GM12878 (cell line): Measurements from ENCODE around the gene MYO3B. TPM values are rescaled to one million over a fixed set of nuclear protein-coding genes. Genes with fewer than 3 reads are reported as not detected.

Source experiments
- ATAC-seq: fragments of 200-7000 bp; cut with Tn5 transposase; 3 replicates; pipeline ENCODE4 v1.9.1; 2020; ENCODE audit warnings: mild to moderate bottlenecking, moderate library complexity
- BruUV-seq: library from RNA; stranded (reverse); fragments of 400-500 nt; replicated peaks from 2 replicates; lab custom pipeline; 2021; lab: Mats Ljungman, UMichigan
- CTCF ChIA-PET: fragments of 300-600 bp; sonication (Branson Sonifier 250); formaldehyde crosslinking; extraction: SDS; loops from one replicate; lab custom pipeline; 2021; ENCODE audit warnings: inconsistent platforms; lab: Yijun Ruan, JAX
- POLR2A ChIA-PET: fragments of 350-600 bp; formaldehyde crosslinking; extraction: SDS; loops from one replicate; lab custom pipeline; 2021; ENCODE audit warnings: inconsistent platforms; lab: Charles Lee
- RAD21 ChIA-PET: fragments of 300-600 bp; sonication (Branson Sonifier 250); formaldehyde crosslinking; loops from one replicate; lab custom pipeline; 2023; ENCODE audit warnings: antibody characterized with exemption; ENCODE audit not compliant: unreplicated experiment; lab: Charles Lee
- SMC1A ChIA-PET: fragments of 300-600 bp; sonication (Branson Sonifier 250); formaldehyde crosslinking; loops from one replicate; lab custom pipeline; 2023; ENCODE audit not compliant: unreplicated experiment, uncharacterized antibody; lab: Charles Lee
- DNase-seq: peaks from one replicate; pipeline ENCODE4 v3.0.0-alpha.2; 2011; ENCODE audit warnings: low read depth, low spot score
- FAIRE-seq: peaks from 3 replicates; lab custom pipeline; 2011; peaks lifted over from hg19 to GRCh38; lab: Jason Lieb, UNC
- H2AFZ ChIP-seq: 2 replicates; pipeline ENCODE4 v1.6.0; 2011; ENCODE audit warnings: low read depth, low read length, control low read depth; ENCODE audit not compliant: control insufficient read depth
- H3K27ac ChIP-seq: 2 replicates; pipeline ENCODE4 v1.5.1; 2011; ENCODE audit warnings: control low read depth; ENCODE audit not compliant: control insufficient read depth, insufficient read depth
- H3K27me3 ChIP-seq, 2 experiments: replicated peaks in 1 of 2; 2 replicates each; pipeline versions ENCODE4 v1.6.0 to v1.6.1; 2011; ENCODE audit warnings: low read length in 1 of 2; ENCODE audit not compliant: control insufficient read depth in 2 of 2, insufficient read depth in 2 of 2
- H3K36me3 ChIP-seq, 2 experiments: 2 replicates each; pipeline ENCODE4 v1.5.1; 2011; ENCODE audit warnings: low read length in 1 of 2; ENCODE audit not compliant: control insufficient read depth in 2 of 2, insufficient read depth in 2 of 2
- H3K4me1 ChIP-seq: 2 replicates; pipeline ENCODE4 v1.6.1; 2011; ENCODE audit warnings: mild to moderate bottlenecking, low read length, moderate library complexity, mixed read lengths; ENCODE audit not compliant: control insufficient read depth, insufficient read depth
- H3K4me2 ChIP-seq: 2 replicates; pipeline ENCODE4 v1.6.0; 2011; ENCODE audit warnings: control low read depth; ENCODE audit not compliant: control insufficient read depth, insufficient read depth
- H3K4me3 ChIP-seq: fragments of 200-600 bp; sonication (generic); 2 replicates; pipeline ENCODE4 v1.5.1; 2016
- H3K79me2 ChIP-seq: 2 replicates; pipeline ENCODE4 v1.6.0; 2011; ENCODE audit warnings: low read length; ENCODE audit not compliant: control insufficient read depth, insufficient read depth
- H3K9ac ChIP-seq: 2 replicates; pipeline ENCODE4 v1.8.0; 2011; ENCODE audit warnings: low read length, control low read depth, mixed read lengths; ENCODE audit not compliant: control insufficient read depth, insufficient read depth
- H3K9me3 ChIP-seq: replicated peaks from 3 replicates; pipeline ENCODE4 v1.5.1; 2011; ENCODE audit warnings: mild to moderate bottlenecking, low read length; ENCODE audit not compliant: control insufficient read depth, insufficient read depth
- H4K20me1 ChIP-seq: 2 replicates; pipeline ENCODE4 v1.6.0; 2011; ENCODE audit not compliant: control insufficient read depth, insufficient read depth
- BMI1 ChIP-seq: fragments of 450-650 bp; IDR thresholded peaks from 2 replicates; pipeline ENCODE4 v1.6.1; 2016; ENCODE audit warnings: mild to moderate bottlenecking, moderate library complexity, borderline replicate concordance
- CHD4 ChIP-seq: fragments of 200-600 bp; sonication (generic); IDR thresholded peaks from 2 replicates; pipeline ENCODE4 v1.6.1; 2016; ENCODE audit warnings: mild to moderate bottlenecking
- FOXK2 ChIP-seq: fragments of 450-650 bp; IDR thresholded peaks from 2 replicates; pipeline ENCODE4 v1.6.1; 2017; ENCODE audit warnings: mild to moderate bottlenecking, moderate library complexity
- MYB ChIP-seq: fragments of 150-350 bp; IDR thresholded peaks from 2 replicates; pipeline ENCODE4 v1.6.1; 2014; ENCODE audit warnings: mild to moderate bottlenecking, low read depth, low read length, borderline replicate concordance
- SP1 ChIP-seq: IDR thresholded peaks from one replicate; pipeline ENCODE4 v1.6.1; 2011; ENCODE audit warnings: low read depth, low read length
- SPI1 ChIP-seq: IDR thresholded peaks from 2 replicates; pipeline ENCODE4 v1.6.1; 2011; ENCODE audit warnings: low read depth, mild to moderate bottlenecking, low read length, moderate library complexity, borderline replicate concordance; ENCODE audit not compliant: insufficient read depth
- SREBF1 ChIP-seq: IDR thresholded peaks from 2 replicates; pipeline ENCODE4 v1.6.1; 2012; ENCODE audit warnings: mild to moderate bottlenecking, low read length
- YY1 ChIP-seq: IDR thresholded peaks from 2 replicates; pipeline ENCODE4 v1.6.1; 2011; ENCODE audit warnings: low read depth, mild to moderate bottlenecking, low read length
- ZNF384 ChIP-seq: IDR thresholded peaks from 2 replicates; pipeline ENCODE4 v1.6.1; 2012; ENCODE audit warnings: low read depth, mild to moderate bottlenecking, low read length, improper control_type of control experiment, borderline replicate concordance
- ZSCAN29 ChIP-seq: fragments of 450-650 bp; IDR thresholded peaks from 2 replicates; pipeline ENCODE4 v1.6.1; 2017; ENCODE audit warnings: mild to moderate bottlenecking, moderate library complexity
- WGBS: methylation state at CpG from one replicate; pipeline ENCODE4 v1.1.6; 2016; ENCODE audit warnings: low lambda C conversion rate; ENCODE audit not compliant: insufficient replicate concordance, insufficient coverage; ENCODE audit errors: missing lambda C conversion rate; 5-methylcytosine and 5-hydroxymethylcytosine counted together
- in situ Hi-C: fragments of 300-500 bp; cut with MboI; formaldehyde crosslinking; loops from 9 replicates; pipeline ENCODE4 v1.14.3; 2018; ENCODE audit warnings: mixed read lengths
- intact Hi-C: fragments of 100-400 bp; cut with micrococcal nuclease; formaldehyde crosslinking; loops from one replicate; pipeline ENCODE4 v1.14.2; 2022; ENCODE audit not compliant: unreplicated experiment
- polyA plus RNA-seq, 11 experiments: library from polyadenylated mRNA; depleted of rRNA in 4 of 11; unstranded in 6 of 11; stranded (reverse) in 5 of 11; fragments of >200 nt; fragmentation: Nextera tagmentation in 4 of 11; fragmentation: Illumina TruSeq in 1 of 11; extraction: Ambion mirVana in 4 of 11; extraction: Trizol in 1 of 11; gene quantifications; 1 replicate in 1 of 11; 2 replicates in 10 of 11; pipeline versions ENCODE4 v1.2.1 to v1.2.3, GENCODE V29; 2011 to 2016; ENCODE audit warnings: inconsistent platforms in 2 of 11, missing spikeins in 2 of 11, low read depth in 1 of 11
- total RNA-seq, 4 experiments: library from RNA; depleted of rRNA in 3 of 4; stranded (reverse); fragments of >200 nt in 3 of 4; fragmentation: Illumina TruSeq in 1 of 4; extraction: Trizol in 1 of 4; gene quantifications; 2 replicates each; pipeline versions ENCODE4 v1.2.1 to v1.2.3, GENCODE V29; 2013 to 2021
- TF ChIP-seq, protein P1 (sequence below): IDR thresholded peaks from 2 replicates; pipeline ENCODE4 v1.6.1; 2012; ENCODE audit warnings: low read depth, low read length, improper control_type of control experiment
- TF ChIP-seq, protein P2 (sequence below): fragments of 150-350 bp; IDR thresholded peaks from 2 replicates; pipeline ENCODE4 v1.6.1; 2016; ENCODE audit warnings: low read depth, low read length
- TF ChIP-seq, protein P3 (sequence below): IDR thresholded peaks from 2 replicates; pipeline ENCODE4 v1.6.1; 2012; ENCODE audit warnings: low read length, inconsistent platforms

MYO3B gene
- total and polyA plus RNA-seq, 10 of the 15 experiments (the other 5 are each of a cell fraction or from before 2014, with no cell fraction given) = 1.1 to 7.1 (median 2.1) TPM

DNA sequence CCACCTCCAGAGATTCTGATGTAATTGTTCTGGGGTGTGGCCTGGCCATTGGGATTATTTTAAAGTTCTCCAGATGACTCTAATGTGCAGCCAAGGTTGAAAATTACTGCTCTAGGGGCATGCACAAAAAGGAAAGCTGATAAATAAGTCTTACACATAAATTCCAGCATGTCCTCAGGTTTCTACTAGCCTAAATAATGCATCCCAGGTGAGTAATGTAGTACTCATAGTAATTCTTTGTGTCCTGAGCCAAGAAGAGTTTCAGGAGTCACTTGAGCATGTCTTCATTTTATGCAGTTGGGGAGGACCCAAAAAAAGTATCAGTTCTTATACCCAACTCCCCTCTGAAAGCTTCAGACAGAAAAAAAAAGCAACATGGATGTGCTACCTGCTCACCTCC, 407.1 kb downstream of the MYO3B start:
- Histone ChIP-seq H3K27ac (no peak overlapping the region), H2AFZ (no peak overlapping the region), H3K36me3 (no peaks in the 10 kb centered on the region), H3K4me3 (no peak overlapping the region), H3K4me2 (no peak overlapping the region), H3K27me3 (no peaks in the 10 kb centered on the region; a peak in 1 of 4 replicates), H4K20me1 (no peaks in the 10 kb centered on the region), H3K9ac (no peak overlapping the region), H3K79me2 (no peaks in the 10 kb centered on the region), H3K4me1 (no peaks in the 10 kb centered on the region), H3K9me3 (no peaks in the 10 kb centered on the region)
- DNase-seq = no peak
- BruUV-seq = no TSS peak
- no peak for ATAC-seq
- intact Hi-C loops = no loop called here
- in situ Hi-C loops = no loop called here
- FAIRE-seq = no peak
- POLR2A ChIA-PET = no interaction called here
- CTCF ChIA-PET = interaction anchor here (0.7 to 1.8 kb wide), 5 partner anchors 10 to 925 kb away, joined by 3 to 5 read pairs (median 3); no protein-coding TSS in a partner anchor
- TF ChIP-seq SREBF1 (no peak), CHD4 (no peak), SP1 (no peak), BMI1 (no peak), FOXK2 (no peak), MYB (no peak)
- TF ChIP-seq, protein P1, sequence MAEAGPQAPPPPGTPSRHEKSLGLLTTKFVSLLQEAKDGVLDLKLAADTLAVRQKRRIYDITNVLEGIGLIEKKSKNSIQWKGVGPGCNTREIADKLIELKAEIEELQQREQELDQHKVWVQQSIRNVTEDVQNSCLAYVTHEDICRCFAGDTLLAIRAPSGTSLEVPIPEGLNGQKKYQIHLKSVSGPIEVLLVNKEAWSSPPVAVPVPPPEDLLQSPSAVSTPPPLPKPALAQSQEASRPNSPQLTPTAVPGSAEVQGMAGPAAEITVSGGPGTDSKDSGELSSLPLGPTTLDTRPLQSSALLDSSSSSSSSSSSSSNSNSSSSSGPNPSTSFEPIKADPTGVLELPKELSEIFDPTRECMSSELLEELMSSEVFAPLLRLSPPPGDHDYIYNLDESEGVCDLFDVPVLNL = no peak
- RAD21 ChIA-PET = interaction anchor here (0.6 kb wide), 1 partner anchor 78 kb away, joined by 3 read pairs; no protein-coding TSS in a partner anchor
- SMC1A ChIA-PET = interaction anchor here (0.7 to 1.9 kb wide), 8 partner anchors 9 to 83 kb away, joined by 3 to 9 read pairs (median 4); no protein-coding TSS in a partner anchor

DNA sequence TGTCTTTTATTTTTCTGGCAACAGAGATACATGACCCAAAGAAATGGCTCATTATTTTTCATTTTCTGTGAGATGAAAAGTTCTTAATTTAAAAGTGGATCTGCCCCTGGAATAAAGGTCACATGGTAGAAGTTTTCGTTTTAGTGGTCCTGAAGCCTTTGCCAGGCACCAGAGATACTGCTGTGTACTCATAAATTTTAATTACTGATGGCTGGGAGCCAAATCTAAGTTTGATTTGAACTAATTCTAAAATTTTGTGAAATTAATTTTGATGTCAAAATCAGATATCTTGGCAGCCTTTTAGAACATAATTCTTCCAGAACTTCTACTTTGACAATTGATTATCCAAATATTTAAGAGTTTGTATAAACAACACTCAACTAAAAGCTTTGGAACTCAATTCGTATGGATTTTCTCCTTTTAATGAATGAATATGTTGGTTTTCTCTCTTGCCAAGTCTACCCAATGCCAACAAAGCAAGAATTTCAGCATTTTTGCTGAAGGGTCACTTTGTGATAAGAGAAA, 408.7 kb downstream of the MYO3B start:
- in situ Hi-C loops = no loop called here
- WGBS = 0% methylated on average over 2 of the region's 2 CpGs
- no TSS peak for BruUV-seq
- TF ChIP-seq ZNF384 = no peak
- TF ChIP-seq, protein P2, sequence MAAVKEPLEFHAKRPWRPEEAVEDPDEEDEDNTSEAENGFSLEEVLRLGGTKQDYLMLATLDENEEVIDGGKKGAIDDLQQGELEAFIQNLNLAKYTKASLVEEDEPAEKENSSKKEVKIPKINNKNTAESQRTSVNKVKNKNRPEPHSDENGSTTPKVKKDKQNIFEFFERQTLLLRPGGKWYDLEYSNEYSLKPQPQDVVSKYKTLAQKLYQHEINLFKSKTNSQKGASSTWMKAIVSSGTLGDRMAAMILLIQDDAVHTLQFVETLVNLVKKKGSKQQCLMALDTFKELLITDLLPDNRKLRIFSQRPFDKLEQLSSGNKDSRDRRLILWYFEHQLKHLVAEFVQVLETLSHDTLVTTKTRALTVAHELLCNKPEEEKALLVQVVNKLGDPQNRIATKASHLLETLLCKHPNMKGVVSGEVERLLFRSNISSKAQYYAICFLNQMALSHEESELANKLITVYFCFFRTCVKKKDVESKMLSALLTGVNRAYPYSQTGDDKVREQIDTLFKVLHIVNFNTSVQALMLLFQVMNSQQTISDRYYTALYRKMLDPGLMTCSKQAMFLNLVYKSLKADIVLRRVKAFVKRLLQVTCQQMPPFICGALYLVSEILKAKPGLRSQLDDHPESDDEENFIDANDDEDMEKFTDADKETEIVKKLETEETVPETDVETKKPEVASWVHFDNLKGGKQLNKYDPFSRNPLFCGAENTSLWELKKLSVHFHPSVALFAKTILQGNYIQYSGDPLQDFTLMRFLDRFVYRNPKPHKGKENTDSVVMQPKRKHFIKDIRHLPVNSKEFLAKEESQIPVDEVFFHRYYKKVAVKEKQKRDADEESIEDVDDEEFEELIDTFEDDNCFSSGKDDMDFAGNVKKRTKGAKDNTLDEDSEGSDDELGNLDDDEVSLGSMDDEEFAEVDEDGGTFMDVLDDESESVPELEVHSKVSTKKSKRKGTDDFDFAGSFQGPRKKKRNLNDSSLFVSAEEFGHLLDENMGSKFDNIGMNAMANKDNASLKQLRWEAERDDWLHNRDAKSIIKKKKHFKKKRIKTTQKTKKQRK = no peak
- TF ChIP-seq MYB = no peak
- TF ChIP-seq YY1 = no peak
- TF ChIP-seq SPI1 = no peak
- TF ChIP-seq, protein P3, sequence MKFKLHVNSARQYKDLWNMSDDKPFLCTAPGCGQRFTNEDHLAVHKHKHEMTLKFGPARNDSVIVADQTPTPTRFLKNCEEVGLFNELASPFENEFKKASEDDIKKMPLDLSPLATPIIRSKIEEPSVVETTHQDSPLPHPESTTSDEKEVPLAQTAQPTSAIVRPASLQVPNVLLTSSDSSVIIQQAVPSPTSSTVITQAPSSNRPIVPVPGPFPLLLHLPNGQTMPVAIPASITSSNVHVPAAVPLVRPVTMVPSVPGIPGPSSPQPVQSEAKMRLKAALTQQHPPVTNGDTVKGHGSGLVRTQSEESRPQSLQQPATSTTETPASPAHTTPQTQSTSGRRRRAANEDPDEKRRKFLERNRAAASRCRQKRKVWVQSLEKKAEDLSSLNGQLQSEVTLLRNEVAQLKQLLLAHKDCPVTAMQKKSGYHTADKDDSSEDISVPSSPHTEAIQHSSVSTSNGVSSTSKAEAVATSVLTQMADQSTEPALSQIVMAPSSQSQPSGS = no peak
- TF ChIP-seq ZSCAN29 = no peak

More for the DNA sequence above, 408.7 kb downstream of the MYO3B start:
- Histone ChIP-seq H3K9ac (no peak overlapping the region), H3K27ac (no peak overlapping the region), H3K4me3 (no peak overlapping the region), H3K36me3 (no peaks in the 10 kb centered on the region), H4K20me1 (no peaks in the 10 kb centered on the region), H3K4me2 (no peak overlapping the region), H3K9me3 (no peaks in the 10 kb centered on the region), H3K4me1 (no peaks in the 10 kb centered on the region), H3K27me3 (no peaks in the 10 kb centered on the region; a peak in 1 of 4 replicates), H3K79me2 (no peaks in the 10 kb centered on the region), H2AFZ (no peak overlapping the region)
- ChIA-PET SMC1A (no interaction called here), CTCF (no interaction called here), RAD21 (no interaction called here), POLR2A (no interaction called here)
- FAIRE-seq = no peak
- intact Hi-C loops = no loop called here
- no peak for DNase-seq
- ATAC-seq = no peak
